GM12891 (cell line): ENCODE results near the gene MED23.

Experiments used
- PAX5 ChIP-seq: IDR thresholded peaks from 2 replicates; pipeline ENCODE4 v1.6.1; 2011; ENCODE audit warnings: low read length, moderate library complexity, mild to moderate bottlenecking; ENCODE audit not compliant: insufficient read depth, severe bottlenecking
- POLR2A ChIP-seq: IDR thresholded peaks from 2 replicates; pipeline ENCODE4 v1.6.1; 2011; ENCODE audit warnings: low read depth, low read length, control low read depth
- POLR2AphosphoS5 ChIP-seq: IDR thresholded peaks from 2 replicates; pipeline ENCODE4 v1.6.1; 2011; ENCODE audit warnings: low read depth, low read length, control low read depth
- POU2F2 ChIP-seq: IDR thresholded peaks from 2 replicates; pipeline ENCODE4 v1.6.1; 2011; ENCODE audit warnings: low read depth, mild to moderate bottlenecking, control low read depth, low read length, moderate library complexity
- SPI1 ChIP-seq: IDR thresholded peaks from 2 replicates; pipeline ENCODE4 v1.6.1; 2011; ENCODE audit warnings: low read depth, low read length, control low read depth
- TAF1 ChIP-seq: IDR thresholded peaks from 2 replicates; pipeline ENCODE4 v1.6.1; 2011; ENCODE audit warnings: low read depth, low read length, control low read depth

DNA sequence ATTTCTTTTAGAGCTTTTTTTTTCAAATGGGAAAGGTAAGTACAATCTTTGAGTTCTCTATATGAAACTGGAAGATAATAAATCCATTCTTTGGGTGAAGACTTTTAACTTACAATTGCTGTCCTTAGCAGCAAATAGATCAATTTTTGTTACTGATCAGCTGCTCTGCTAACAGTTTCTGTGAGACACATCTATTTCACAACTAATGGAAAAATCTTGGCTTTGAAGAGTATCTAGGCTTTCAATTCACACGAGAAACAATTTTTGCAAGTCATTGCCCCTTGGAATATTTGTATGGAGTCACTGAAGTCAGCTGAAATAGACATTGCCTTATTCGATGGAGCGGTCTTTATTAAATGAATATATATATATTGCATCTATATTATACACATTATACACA, 75.5 kb downstream of the MED23 start:
- TF ChIP-seq TAF1 (no peak), POLR2A (no peak), POLR2AphosphoS5 (no peak), PAX5 (no peak), SPI1 (no peak), POU2F2 (no peak)
